Glutamatergic neuron (in vitro differentiated cells): ENCODE results near the gene TPCN2. TPM values are rescaled to one million over a fixed set of nuclear protein-coding genes. Genes with fewer than 3 reads are reported as not detected.

Experiments
- DNase-seq: peaks from one replicate; pipeline ENCODE4 v3.0.0; 2022
- H3K27ac Mint-ChIP-seq: one replicate; pipeline ENCODE4 v1.8.0; 2020; ENCODE audit warnings: mild to moderate bottlenecking, mixed read lengths, inconsistent platforms; ENCODE audit not compliant: unreplicated experiment
- H3K27me3 Mint-ChIP-seq: one replicate; pipeline ENCODE4 v1.8.0; 2020; ENCODE audit warnings: mild to moderate bottlenecking, moderate library complexity, mixed read lengths, inconsistent platforms; ENCODE audit not compliant: unreplicated experiment
- H3K36me3 Mint-ChIP-seq: one replicate; pipeline ENCODE4 v1.8.0; 2020; ENCODE audit warnings: mild to moderate bottlenecking, mixed read lengths, inconsistent platforms; ENCODE audit not compliant: unreplicated experiment
- H3K4me1 Mint-ChIP-seq: one replicate; pipeline ENCODE4 v1.8.0; 2020; ENCODE audit warnings: mild to moderate bottlenecking, low read depth, mixed read lengths, inconsistent platforms; ENCODE audit not compliant: unreplicated experiment
- H3K4me3 Mint-ChIP-seq: one replicate; pipeline ENCODE4 v1.8.0; 2020; ENCODE audit warnings: mild to moderate bottlenecking, mixed read lengths, inconsistent platforms; ENCODE audit not compliant: unreplicated experiment
- H3K9me3 Mint-ChIP-seq: one replicate; pipeline ENCODE4 v1.8.0; 2020; ENCODE audit warnings: mild to moderate bottlenecking, moderate library complexity, mixed read lengths, inconsistent platforms; ENCODE audit not compliant: unreplicated experiment
- total RNA-seq: library from RNA; stranded (reverse); fragmentation: NEBNext Ultra II Directional; extraction: Animal tissue kit (Norgen Biotek cat#: 25700); gene quantifications from one replicate; pipeline ENCODE4 v1.2.1, GENCODE V29; 2021; ENCODE audit not compliant: unreplicated experiment
- TF ChIP-seq, protein P1 (sequence below): fragments of 200-600 bp; sonication (generic); IDR thresholded peaks from one replicate; pipeline ENCODE4 v1.5.0; 2021; ENCODE audit not compliant: partially characterized antibody, unreplicated experiment

Gene TPCN2
- total RNA-seq, 1 donor from 2014 or later: 17.2 TPM

DNA sequence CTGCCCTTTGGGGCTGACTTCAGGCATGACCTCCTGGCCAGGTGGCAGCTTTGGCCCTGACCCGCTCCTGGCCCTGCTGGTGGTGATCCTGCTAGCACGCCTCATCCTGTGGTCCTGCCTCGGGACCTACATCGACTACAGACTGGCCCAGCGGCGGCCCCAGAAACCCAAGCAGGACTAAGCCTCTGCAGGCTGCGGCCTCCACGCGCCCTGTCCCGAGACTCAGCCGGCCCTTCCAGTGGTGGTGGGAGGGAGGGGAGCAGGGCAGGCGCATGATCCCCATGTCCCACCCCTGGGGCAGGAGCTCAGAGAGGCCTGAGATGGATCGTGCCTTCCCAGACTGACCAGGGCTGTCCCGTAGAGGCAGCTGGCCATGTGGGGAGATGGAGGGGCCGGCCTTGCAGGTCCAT, 109.1 kb downstream of the TPCN2 start:
- no peak for DNase-seq
- H3K27ac Mint-ChIP-seq: no peak overlapping the region
- peaks cover 6% of the 10 kb centered on the region for H3K36me3 Mint-ChIP-seq
- TF ChIP-seq, protein P1, sequence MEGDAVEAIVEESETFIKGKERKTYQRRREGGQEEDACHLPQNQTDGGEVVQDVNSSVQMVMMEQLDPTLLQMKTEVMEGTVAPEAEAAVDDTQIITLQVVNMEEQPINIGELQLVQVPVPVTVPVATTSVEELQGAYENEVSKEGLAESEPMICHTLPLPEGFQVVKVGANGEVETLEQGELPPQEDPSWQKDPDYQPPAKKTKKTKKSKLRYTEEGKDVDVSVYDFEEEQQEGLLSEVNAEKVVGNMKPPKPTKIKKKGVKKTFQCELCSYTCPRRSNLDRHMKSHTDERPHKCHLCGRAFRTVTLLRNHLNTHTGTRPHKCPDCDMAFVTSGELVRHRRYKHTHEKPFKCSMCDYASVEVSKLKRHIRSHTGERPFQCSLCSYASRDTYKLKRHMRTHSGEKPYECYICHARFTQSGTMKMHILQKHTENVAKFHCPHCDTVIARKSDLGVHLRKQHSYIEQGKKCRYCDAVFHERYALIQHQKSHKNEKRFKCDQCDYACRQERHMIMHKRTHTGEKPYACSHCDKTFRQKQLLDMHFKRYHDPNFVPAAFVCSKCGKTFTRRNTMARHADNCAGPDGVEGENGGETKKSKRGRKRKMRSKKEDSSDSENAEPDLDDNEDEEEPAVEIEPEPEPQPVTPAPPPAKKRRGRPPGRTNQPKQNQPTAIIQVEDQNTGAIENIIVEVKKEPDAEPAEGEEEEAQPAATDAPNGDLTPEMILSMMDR: no peak
- no peak overlapping the region for H3K4me3 Mint-ChIP-seq
- H3K9me3 Mint-ChIP-seq: peaks cover 4% of the 10 kb centered on the region
- no peaks in the 10 kb centered on the region for H3K4me1 Mint-ChIP-seq
- peaks cover 4% of the 10 kb centered on the region for H3K27me3 Mint-ChIP-seq

DNA sequence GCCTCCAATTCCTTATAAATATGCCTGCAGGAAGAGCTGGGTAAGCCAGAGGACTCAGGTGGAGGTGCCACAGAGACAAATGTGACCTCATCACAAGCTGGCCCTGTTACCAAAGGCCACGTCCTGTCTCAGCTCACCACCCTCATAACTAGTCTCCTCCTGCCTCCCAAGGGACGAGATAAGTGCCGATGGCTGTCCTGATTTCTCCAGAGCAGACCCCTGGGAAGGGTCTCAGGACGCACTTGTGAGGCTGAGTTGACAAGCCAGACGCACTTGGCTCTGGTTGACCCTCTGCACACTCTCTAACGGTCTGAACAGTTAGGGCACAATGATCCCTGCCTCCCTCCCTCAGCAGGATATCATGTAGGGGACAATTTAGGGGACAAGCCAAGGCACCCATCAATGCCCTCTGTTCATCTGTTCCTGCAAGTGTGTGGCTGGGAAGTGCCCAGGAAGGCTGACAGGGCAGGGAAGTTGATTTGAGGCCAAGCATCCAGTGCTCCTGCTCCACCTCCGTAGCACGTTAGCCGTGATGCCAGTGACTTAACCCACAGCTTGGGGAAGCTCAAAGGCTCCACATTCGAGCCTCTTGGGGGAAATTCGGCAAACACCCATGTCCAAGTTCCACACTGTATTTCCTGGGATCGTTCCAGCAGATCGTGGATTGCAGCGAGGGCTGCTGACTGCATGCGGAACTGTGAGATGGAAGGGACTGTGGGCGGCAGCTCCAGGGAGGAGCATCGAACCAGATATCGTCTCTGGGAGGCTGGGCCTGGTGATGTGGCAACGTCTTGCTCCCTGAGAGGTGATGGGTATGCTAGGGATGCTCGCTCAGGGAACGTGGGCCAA, 109.8 kb downstream of the TPCN2 start:
- no peak overlapping the region for H3K27ac Mint-ChIP-seq
- no peak for DNase-seq
- TF ChIP-seq, protein P1: no peak
- H3K36me3 Mint-ChIP-seq: peaks cover 11% of the 10 kb centered on the region
- H3K4me3 Mint-ChIP-seq: no peak overlapping the region
- H3K9me3 Mint-ChIP-seq: peaks cover 5% of the 10 kb centered on the region
- no peaks in the 10 kb centered on the region for H3K4me1 Mint-ChIP-seq
- peaks cover 4% of the 10 kb centered on the region for H3K27me3 Mint-ChIP-seq

DNA sequence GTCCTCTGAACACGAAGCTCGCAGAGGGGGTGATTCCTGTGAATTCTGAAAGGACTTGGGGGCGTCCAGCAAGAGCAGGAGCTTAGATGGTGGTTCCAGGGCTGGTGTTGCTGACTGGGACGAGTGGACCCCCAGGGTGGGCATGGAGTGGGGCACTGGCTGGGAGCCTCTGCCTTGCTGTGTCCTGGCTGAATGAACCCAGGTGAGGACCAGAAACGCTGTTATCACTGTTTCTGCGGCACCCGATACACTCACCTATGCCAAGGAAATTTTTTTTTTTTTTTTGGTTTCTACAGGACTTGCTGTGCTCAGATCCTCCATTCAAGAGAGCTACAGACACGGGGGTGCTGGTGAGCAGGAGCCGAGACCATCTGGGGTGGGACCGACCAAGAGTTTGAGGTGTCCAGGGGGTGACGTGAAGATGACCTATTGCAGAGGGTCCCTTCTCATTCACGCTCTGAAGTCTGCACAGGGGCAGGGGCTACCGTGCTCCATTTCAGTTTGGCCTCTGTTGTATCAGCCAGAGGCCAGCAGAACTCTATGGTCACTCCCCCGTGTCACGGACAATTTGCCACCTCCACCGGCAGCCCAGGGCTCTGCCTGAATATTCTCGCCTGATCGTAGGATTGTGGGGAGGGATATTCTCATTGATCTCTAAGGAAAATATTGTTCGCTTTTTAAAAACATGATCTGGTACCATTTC, 110.6 kb downstream of the TPCN2 start:
- peaks cover 4% of the 10 kb centered on the region for H3K27me3 Mint-ChIP-seq
- no peak overlapping the region for H3K27ac Mint-ChIP-seq
- TF ChIP-seq, protein P1: no peak
- DNase-seq: no peak
- peaks cover 17% of the 10 kb centered on the region for H3K36me3 Mint-ChIP-seq
- H3K4me1 Mint-ChIP-seq: no peaks in the 10 kb centered on the region
- peaks cover 4% of the 10 kb centered on the region for H3K9me3 Mint-ChIP-seq
- no peak overlapping the region for H3K4me3 Mint-ChIP-seq

DNA sequence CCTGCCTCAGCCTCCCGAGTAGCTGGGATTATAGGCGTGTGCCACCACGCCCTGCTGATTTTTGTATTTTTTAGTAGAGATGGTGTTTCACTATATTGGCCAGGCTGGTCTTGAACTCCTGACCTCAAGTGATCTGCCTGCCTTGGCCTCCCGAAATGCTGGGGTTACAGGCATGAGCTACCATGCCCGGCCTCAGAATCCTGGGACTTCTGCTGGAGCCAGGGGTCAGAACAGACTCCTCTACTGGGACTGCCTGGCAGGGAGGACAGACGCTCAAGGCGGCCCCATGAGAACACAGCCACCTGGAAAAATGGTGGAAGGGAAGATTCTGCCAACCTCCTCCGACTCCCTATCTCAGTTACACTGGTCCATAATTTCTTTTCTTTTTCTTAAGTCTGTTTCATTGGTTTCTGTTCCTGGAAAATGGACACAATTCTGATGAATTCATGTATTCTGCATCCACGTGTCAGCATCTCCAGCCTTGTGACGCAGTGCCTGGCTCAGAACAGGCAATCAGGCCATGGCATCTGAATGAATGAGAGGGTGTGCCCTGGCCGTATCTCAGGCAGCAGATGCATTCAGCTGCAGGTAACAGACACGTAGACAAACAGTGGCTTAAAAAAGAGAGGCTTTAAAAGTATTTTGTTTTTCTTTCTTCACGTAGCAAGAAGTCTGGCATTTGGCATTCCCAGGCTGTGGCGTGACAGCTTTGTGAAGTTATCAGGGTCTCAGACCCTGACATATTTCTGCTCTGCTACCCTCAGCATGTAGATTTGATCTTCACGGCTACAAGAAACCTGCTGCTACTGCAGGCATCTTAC, 111.8 kb downstream of the TPCN2 start:
- Mint-ChIP-seq H3K4me3 (no peak overlapping the region), H3K27ac (no peak overlapping the region), H3K9me3 (peaks cover 4% of the 10 kb centered on the region), H3K36me3 (peaks cover 17% of the 10 kb centered on the region), H3K27me3 (peaks cover 4% of the 10 kb centered on the region), H3K4me1 (no peaks in the 10 kb centered on the region)
- TF ChIP-seq, protein P1: no peak
- no peak for DNase-seq
